Anterior cingulate cortex (tissue), 58 donors: ENCODE results near the gene SERINC3.

Experiments used
- DNase-seq, 58 donors: peaks; one replicate each; lab custom pipeline; 2025; lab: John Stamatoyannopoulos, UW

The SERINC3 gene

DNA sequence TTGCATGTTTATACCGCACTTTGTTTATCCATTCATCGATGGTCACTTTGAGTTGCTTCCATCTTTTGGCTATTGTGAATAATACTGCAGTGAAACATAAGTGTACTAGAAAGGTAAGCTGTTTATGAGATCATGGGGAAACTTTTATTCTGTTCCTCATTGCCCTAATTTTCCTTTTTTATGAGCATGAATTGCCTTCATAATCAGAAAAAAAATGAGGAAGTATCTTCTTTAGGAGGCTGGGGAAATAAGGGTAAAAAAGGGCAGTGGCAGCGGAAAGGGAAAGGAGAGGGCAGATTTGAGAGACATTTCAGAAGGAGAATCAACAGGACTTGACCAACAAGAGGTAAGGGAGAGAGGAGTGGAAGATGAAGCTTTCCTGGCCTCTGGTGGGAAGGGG, 14.3 kb upstream of the SERINC3 start:
- no peak for DNase-seq

DNA sequence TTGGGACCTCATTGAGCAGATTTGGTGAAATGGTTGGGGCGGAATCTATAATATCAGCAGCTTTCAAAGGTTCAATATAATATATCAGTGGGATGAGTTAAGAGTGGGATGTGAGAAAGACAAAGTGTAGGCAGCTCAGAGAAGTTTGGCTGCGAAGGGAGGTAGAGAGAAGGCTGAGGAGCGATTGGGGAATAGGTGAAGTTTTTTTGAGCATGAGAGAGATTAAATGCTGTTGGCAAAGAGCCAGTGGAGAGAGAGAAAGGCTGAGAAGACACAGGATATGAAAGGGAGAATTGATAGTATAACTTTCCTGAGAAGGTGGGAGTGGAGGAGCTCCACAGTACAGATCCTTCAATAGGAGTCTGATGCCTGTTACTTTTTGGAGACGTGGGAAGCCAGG, 12.1 kb upstream of the SERINC3 start:
- peak in 2 of 58 donors; percentile 9 to 18 for DNase-seq

DNA sequence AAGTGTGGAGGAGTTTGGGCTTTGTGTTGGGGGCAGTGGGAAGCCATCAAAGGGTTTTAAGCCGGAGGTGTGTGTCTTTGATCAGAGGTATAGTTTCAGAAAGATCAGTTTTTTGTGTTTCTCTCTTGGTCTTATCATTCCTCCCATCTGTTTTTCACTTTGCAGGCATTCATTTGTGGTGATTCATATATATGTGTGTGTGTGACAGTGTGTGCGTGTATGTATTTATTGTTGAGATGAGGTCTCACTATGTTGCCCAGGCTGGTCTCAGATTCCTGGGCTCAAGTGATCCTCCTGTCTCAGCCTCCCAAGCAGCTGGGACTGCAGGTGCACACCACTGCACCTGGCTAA, 11.1 kb upstream of the SERINC3 start:
- no peak for DNase-seq

DNA sequence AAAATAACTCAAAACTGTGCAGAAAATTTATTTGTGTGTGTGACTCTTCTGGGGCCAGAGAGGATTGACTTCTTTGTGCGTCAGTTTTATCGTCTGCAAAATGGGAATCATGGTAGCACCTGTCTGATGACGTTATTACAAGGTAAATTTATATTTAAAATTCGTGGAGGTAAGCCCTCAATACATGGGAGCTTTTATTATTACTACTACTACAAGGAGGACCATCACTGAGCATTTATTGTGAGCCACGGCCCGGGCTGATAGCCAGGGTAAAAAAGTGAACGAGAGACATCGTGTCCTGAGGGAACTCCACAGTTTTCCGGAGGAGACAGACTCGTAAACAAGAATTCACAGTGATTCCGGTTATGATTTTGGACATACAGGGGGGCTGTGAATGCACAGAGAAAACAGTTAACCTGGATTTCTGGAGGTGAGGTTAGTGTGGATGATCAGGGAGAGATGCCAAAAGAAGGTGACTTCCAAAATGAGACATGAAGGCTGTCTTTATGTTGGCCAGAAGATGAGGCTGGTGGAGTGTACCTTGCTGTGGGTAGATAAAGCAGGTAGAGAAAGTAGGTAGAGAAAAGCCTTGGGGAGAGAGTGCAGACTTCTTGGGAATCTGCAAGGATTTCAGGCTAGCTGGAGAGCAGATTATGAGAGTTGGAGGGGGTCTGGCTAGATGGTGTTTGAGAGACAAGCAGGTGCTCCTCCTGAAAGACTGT, 10.6 kb upstream of the SERINC3 start:
- peak in 3 of 58 donors; percentile 2 to 14 (median 12) for DNase-seq

DNA sequence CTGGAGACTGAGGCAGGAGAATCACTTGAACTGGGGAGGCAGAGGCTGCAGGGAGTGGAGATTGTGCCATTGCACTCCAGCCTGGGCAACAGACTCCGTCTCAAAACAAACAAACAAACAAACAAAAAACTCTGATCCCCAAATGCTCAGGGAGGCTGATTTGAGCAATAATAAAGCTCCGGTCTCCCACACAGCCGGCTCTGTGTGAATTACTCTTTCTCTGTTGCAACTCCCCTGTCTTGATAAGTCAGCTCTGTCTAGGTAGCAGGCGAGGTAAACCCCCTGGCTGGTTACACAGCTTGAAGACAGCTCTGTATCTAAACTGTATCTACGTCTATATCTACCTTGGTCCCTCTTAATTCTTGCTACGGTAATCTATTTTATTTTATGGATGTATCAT, 6.4 kb upstream of the SERINC3 start:
- no peak for DNase-seq

DNA sequence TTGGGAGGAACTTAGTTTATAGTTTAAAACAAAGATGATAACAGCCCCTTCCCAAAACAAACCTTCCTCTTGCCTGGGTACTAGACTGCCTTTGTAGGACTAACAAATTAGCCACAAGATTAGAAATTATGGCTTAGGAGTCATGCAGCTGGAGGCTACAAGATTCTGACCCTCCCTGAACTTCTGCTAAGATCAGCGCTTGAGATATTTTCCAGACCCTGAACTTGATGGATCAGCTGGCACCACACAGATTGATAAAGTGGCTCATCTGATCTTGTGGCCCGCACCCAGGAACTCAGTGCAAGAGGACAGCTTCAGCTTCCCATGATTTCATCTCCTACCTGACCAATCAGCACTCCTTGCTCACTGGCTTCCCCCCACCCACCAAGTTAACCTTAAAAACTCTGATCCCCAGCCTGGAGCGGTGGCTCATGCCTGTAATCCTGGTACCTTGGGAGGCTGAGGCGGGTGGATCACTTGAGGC, 5.9 kb upstream of the SERINC3 start:
- DNase-seq, result no peak

DNA sequence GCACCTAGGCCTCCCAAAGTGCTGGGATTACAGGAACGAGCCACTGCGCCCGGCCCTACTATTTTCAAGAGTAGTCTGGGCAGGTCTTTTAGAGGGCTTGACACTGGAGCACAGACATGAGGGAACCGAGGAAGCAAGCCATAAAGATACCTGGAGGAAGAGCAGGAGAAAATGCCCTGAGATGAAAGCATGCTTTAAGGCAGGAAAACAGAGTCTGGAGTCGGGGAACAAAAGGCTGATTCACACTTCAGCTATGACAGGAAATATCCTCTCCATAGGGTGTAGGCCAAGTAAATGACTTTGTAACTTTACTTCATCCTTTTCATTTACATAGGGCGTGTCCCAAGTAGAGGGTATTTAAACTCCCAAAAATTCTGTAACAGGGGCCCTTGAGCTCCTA, 4.3 kb upstream of the SERINC3 start:
- DNase-seq, result no peak

DNA sequence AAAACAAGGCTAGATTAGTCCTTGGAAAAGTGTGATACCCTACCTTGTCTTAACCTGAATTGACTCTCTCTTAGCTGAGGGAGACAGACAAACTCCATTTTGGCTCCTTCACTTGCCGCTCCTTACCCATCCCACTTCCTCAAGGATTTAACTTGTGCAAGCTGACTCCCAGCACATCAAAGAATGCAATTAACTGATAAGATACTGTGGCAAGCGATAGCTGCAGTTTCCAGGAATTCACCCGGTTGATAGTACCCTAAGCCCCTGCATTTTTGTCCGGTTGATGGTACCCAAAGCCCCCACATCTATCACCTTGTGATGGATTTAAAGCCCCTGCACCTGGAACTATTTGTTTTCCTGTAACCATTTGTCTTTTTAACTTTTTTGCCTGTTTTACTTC, 1.9 kb upstream of the SERINC3 start:
- DNase-seq, result no peak

DNA sequence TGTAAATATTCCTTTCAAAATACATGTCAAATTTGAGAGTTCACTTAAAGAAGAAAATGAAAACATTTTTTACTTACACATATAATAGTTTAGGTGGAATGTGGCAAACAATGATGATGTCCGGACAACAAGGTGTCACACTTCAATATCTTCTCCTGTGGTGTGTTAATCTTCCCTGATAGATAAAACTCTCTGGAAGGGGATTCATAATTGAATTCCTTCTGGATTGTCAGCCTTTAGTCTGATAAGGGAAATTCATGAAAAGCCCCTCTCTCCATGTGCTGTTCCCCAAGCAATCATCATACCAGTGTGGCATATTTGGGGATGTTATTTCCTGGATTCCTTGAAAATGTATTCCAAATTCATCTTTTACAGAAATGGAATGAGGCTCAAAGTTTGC, 971 bp upstream of the SERINC3 start:
- no peak for DNase-seq

DNA sequence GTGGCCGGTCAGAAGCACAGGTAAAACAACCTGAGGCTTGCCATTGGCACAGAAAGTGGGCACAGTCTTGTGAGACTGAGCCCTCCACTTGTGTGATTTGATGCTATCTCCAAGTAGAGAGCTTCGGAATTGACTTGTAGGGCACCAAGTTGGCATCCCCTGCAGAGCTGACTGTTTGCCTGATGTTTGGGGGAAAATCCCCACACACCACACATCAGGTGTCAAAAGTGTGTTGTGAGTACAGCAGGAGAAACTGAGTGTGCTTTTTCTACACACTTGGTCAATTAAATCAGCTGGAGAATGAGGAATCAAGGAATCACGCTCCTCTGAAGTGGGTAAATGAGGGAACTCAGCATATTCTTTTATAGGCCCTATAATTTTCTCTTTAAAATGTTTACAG, 989 bp downstream of the SERINC3 start:
- no peak for DNase-seq

DNA sequence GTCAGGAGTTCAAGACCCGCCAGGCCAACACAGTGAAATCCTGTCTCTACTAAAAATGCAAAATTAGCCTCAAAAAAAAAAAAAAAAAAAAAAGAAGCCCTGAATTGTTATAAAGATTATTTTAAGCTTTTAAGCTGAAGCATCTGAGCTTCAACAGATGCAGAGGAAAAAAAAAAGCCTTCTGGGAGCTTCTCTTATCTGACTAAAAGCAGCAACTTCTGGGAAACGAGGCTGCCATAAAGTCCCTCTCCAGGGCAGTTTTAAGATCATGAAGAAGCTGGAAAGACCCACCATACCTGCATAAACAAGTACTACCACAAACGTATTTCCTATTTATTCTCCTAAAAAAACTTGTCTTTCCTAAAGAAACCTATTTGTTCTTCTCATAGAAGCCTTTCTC, 3.6 kb downstream of the SERINC3 start:
- no peak for DNase-seq

DNA sequence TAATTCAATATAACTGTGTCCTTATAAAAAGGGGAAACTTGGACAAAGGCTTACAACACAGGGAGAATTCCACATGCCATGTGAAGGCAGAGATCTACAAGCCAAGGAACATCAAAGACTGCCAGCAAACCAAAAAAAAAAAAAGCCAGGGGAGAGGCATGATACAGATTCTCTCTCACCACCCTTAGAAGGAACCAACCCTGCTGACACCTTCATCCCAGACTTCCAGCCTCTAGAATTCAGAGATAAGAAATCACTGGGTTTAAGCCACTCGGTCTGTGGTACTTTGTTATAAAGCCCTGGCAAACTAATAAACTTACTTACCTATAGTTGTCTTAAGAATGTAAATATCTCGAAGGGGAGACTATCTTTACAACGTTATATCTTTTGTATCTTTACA, 4.4 kb downstream of the SERINC3 start:
- no peak for DNase-seq

DNA sequence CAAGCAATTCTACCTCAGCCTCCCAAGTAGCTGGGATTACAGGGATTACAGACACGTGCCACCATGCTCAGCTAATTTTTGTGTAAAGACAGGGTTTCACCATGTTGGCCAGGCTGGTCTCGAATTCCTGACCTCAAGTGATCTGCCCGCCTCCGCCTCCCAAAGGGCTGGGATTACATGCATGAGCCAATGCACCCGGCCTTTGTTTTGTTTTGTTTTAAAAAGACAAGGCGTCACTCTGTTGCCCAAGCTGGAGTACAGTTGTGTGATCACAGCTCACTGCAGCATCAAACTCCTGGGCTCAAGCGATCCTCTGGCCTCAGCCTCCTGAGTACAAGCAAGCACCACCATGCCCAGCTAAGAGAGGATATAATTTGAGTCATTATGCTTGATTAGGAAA, 5.4 kb downstream of the SERINC3 start:
- DNase-seq, result no peak

DNA sequence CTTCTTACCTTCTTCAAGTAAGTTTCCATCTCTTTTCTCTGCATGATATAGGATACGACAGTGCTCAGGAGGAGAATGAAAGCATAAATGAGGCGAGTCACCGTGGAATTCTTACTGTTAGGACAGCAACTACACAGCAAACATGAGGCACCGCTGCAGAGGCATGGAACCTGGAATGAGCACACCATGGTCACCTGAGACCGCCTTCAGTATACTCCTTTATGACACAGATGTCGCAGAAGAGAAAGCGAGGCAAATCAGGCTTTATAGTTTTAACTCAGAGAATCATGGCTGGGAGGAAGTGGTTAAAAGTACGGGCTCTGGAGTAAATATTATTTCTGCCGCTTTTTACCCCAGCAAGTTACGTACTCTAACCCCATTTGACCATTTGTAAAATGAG, 8.0 kb downstream of the SERINC3 start:
- no peak for DNase-seq

DNA sequence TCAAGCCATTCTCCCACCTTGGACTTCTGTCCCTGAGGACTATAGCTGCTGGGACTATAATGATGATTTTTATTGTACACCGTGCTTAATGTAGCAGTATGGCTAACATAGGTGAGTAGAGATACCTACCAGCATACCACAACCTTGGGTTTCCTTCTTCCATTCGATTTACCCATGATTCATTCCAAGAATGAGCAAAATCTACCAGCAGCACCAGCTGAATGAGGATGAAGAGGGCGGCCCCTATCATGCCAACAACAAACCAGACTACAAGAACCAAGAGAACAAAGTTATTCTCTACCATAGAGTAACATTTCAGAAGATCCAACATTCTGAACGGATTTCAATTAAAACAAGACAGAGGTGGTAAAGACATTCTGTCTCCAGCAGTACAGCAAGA, 12.1 kb downstream of the SERINC3 start:
- no peak for DNase-seq

DNA sequence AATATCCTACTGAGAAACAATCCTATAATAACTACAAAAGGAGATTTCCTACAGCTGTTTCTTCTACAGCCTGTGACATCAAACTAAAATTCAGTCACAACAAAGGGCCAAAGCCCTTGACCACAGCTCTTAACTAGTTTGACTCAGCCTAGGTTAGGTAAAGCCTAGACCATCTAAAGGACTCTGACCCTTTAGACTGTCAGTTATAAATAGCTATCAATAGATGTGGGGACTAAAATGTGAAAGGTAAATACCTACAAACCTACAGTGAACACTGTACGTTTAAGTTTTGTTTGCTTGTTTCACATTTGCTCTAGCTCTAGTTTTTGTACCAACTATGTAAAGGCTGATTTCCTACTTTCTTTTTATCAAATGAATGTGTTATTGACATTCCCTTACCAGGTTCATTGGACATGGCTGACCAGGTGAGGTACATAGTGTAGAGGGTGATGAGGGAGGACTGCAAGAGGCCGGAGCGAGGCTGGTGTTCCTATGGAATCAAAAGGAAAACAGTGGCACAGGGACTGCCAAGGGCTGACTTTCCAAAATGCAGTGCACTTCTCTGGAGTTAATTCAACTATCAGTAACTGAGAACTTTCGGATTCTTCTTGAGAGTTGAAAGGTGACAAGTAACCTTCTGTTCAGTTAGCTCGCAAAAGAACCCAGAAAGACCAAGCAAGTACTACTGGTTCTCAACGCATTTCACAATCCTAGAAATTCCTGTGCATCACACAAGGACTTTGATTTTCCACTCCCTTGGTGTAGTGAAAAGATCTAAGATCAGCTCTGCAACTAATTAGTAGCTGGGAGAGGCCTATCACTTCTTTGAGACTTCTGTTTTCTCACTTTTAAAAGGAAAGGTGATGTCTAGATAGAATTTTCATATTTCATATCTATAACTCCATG, 17.2 kb downstream of the SERINC3 start:
- DNase-seq, result no peak

DNA sequence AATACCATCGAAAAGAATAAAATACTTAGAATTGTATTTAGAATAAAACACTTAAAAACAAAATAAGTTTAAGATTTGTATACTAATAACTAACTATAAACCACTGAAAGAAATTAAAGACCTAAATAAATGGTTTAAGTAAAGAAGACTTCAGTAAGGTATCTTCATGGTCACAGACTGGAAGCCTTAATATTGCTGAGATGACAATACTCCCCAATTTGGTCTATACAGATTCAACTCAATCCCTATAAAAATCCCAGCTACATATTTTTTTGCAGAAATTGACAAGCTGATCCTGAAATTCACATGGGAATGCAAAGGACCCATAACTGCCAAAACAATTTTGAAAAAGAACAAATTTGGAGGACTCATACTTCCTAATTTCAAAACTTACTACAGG, 18.9 kb downstream of the SERINC3 start:
- DNase-seq, result no peak

DNA sequence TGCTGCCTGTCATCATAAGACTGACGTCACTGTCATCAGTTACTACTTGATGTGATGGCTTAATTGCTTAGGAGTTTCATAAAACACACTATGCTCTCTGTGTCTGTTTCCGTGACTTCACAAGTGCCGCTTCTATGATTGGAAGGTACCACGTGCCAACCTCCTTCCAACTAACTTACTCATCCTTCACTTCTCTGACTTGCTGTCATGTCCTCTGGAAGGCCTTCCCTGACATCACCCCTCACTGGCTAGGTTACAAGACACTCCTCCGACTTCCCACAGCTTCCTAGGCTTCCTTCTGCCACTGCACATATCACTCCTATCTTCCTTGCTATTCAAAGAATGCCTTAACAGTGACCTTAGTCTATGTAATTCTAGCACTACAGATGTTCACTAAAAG, 20.4 kb downstream of the SERINC3 start:
- no peak for DNase-seq

DNA sequence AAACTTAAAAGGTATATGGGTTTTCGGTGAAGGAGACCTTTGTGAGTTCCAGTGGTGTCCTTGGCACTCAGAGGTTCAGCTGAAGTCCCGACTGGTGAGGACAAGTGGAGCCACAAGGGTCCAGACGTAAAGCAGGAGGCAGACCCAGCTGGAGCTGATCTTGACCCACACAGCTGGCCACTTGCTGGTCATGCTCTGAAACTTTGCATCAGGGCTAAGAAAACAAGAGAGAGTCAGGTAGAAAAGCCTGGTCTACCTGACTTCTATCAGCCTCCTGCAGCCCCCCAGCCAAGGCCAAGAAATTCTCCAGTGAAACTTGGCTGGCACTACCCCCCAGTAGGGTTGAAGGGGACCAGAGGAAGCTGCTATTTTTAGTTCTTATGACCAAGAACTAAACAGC, 21.6 kb downstream of the SERINC3 start:
- DNase-seq, result no peak

DNA sequence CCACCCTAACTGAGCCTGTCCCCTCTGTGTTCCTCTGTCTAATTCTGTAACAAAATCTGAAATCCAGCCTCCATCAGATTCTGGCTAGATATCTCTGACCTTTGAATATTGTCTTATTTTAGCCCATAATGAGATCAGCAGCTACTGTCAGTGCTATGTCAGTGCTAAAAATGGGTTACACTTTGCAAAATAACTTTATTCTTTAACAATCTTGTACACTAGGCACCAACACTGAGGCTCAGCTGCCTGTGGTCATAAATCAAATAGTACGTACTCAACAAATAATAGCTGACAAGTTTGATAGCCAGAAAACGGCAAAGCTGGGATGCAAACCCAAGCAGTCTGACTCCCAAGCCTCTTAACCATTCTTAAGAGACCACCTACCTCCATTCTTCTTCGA, 24.1 kb downstream of the SERINC3 start:
- no peak for DNase-seq

DNA sequence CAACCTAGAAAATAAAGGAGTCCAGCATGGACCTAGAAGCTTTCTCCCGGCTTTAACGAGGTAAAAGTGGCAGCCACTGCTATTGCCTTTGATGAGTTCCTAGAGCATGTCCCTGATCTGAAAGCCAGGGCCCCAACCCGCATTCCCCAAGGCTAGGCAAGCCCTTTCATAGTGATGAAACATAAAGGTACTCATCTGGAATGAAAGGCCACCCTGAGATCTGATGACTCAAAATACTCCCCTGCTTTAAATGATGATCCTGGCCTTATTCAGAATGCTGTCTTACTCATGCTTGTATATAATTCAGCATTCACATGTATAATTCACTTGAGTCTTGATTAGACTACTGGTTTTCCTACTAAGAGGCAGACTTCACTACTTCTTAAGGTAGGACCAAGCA, 24.9 kb downstream of the SERINC3 start:
- no peak for DNase-seq
